HG02798 (cell line): Measurements from ENCODE around the gene AP1B1.
"Not testable (repeated sequence)": the region's sequence is repeated elsewhere in the genome, so short reads cannot be mapped to it uniquely, and the experiment has no call there.

Experiments
- ATAC-seq: cut with Tn5 transposase; IDR thresholded peaks from one replicate; pipeline ENCODE4 v1.9.1; 2021; ENCODE audit warnings: mild to moderate bottlenecking; ENCODE audit not compliant: unreplicated experiment, poor library complexity

AP1B1 gene

DNA sequence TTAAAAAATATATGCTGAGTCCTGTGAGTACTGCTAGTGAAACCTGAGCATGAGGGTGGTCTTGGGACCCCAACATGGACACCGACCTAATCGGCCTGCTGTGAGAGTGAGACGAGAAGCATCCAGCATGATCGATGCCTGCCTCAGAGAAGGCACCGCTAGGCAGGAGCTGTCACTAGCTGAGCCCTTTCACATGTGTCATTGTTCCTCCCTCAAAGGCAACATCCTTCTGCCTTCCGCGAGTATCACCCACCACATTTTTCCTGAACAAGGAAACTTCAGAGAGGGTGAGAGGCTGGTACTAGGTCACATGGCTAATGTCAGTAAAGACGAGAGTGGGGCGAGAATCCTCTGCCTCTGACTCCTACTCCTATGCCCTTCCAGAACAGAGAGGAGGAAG, 35.6 kb downstream of the AP1B1 start:
- no peak for ATAC-seq

DNA sequence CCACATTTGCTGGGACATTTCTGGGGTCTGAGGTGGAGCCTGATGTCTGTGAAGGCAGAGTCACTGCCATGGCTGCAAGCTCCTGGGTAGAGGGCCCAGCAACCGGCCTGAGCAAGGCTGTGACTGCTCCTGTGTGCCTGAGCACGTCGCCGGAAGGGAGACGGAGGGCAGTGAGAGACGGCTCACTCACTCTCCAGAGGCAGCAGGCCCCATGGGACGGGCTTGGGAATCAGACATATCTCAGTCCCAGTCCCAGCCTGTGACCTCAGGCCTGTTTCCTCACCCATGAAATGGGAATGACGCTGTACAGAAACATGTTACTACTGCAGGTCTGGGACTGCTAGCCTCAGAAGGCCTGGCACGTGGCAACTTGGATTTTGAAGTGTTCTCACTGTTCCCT, 36.5 kb downstream of the AP1B1 start:
- no peak for ATAC-seq

DNA sequence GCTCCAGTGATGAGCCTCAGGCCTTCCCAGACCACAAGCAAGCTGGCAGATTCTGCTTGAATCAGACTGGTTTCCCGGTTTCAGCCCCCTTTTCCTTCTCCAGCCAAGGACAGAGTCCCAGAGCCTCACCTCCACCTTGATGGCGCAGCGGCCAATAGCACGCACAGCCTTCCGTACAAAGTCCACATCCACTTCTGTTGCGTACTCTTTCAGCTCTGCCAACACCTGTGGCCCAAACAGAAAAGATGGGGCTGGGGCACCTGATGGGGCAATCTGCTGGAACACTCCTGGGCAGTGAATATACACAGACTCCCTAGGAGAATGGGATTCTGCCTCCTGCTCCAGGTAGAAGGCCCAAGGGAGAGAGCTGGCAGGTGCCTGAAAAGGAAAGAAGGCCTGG, 37.3 kb downstream of the AP1B1 start:
- no peak for ATAC-seq

- ATAC-seq, result no peak
These were observed 39.4 kb downstream of the AP1B1 start for GRCh38 chr22:29348956-29349355.

- no peak for ATAC-seq
These were observed 40.3 kb downstream of the AP1B1 start for GRCh38 chr22:29348041-29348440.

DNA sequence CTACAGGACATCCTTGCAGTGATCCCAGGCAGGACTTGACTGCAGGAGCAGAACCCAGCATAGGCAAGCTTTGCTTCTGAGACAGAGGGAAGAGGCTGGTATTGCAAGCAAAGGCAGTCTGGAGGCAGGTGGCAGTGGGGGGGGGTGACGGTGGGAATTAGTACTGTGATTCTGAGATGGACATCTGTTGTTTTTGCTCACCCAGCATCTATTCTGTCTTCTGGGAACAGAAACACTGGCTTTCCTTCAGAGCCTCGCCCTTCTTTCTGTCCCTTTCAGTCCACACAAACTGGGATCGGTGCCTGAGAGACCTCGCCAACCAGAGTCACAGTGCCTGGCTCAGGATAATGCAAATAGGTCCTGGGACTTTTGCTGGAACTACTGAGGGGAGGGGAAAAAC, 41.7 kb downstream of the AP1B1 start:
- no peak for ATAC-seq

DNA sequence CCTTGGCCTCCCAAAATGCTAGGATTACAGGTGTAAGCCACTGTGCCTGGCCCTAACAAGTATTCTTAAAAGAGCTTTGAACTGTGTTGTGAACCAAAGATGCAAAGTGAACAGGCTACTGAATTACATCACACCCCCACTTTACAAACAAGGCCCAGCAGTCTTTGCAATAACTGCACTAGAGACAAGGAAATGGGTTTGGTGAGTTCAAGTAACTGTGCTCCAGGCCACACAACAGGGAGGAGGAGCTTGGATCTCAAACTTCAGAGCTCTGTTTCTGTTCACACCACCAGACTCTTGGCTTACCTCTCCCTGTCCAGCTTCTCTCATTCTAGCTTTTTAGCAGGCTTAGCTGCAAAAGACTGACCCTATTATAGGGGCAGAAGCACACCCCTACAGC, 42.4 kb downstream of the AP1B1 start:
- ATAC-seq, result no peak

DNA sequence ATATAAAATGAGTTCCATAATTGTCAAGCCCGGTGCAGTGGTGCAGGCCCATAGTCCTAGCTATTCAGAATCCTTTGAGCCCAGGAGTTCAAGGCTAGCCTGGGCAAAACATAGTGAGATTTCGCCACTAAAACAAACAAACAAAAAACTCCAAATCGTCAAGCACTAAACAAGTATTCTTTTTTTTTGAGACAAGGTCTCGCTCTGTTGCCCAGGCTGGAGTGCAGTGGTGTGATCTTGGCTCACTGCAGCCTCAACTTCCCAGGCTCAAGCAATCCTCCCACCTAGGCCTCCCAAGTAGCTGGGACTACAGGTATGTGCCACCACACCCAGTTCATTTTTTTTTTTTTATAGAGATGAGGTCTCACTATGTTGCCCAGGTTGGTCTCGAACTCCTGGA, 43.5 kb downstream of the AP1B1 start:
- ATAC-seq, result not testable (repeated sequence)

DNA sequence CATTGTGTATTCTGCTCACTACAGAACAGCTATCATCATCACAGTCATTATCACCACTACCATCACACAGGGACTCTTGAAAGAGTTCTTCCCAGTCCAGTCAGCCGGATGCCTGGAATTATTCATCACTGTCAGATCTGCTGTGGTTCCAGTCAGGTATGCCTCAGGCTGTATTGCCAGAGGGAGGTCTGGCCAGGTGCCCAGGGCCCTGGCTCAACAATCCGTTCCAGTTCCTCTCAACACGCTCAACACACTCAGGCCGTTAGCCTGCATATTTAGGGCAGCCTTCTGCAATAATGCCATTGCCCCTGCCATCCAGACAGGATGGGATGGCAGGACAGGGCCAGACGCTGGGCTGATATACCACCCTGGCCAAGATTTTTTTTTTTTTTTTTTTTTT, 44.2 kb downstream of the AP1B1 start:
- no peak for ATAC-seq

DNA sequence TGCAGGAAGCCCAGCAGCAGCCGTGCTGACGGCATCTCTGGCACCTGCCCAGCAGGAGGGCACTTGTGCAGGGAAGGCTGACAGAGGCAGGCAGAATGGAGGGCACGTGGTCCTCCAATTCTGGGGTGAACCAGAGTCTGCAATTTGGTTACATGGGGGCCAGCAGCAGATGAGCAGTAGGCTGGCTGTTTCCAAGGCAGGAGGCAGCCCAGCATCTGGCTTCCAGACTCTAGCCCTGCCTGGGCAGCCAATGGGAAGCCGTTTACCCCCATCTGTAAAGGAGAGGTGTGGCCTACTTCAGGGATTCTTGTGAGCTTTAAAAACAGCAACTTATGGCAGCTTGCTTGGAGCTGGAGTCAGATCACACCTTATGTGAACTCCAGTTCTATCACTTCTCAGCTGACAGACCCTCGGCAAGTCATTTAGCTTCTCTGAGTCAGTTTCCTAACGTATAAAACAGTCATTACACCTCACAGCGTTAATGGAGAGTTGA, 45.0 kb downstream of the AP1B1 start:
- ATAC-seq, result no peak

DNA sequence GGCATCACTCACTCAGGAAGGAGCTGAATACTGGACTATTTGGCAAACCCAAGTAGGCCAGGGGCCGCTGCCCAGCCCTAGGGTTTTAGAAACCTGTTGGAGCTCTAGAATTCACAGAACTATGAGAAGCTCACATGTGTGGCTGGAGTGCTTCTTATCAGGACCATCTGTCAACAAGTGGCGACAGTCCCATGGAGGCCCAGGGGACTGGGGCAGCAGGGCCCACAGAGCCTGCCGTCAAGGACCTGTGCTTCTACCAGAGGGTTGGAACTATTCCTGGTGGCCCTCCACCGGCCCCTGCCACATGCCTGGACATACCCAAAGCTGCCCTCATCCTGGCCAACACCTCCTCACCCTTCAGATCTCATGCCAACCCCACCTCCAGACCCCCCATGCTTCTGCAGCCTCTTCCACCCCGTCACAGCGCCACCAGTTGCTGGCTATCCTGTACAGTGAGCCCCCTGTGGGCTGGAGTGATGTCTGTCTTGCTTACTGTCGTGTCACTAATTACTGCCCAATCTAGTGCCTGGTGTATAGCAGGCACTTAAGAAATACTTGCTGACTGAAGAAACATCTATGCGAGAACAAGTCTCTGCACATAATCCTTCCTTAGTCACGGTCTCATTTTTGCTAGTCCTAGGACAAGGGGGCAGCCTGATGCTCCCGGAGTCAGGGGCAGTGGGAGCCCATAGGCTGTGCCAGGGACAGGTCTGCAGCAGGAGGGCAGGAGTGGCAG, 45.6 kb downstream of the AP1B1 start:
- no peak for ATAC-seq

GRCh38 chr22:29342177-29342576, 46.2 kb downstream of the AP1B1 start:
- no peak for ATAC-seq

- no peak for ATAC-seq
These were observed 46.6 kb downstream of the AP1B1 start for GRCh38 chr22:29341849-29342127.

- ATAC-seq, result no peak
These were observed 47.1 kb downstream of the AP1B1 start for GRCh38 chr22:29341056-29341848.

- no peak for ATAC-seq
These were observed 47.8 kb downstream of the AP1B1 start for GRCh38 chr22:29340566-29340965.

DNA sequence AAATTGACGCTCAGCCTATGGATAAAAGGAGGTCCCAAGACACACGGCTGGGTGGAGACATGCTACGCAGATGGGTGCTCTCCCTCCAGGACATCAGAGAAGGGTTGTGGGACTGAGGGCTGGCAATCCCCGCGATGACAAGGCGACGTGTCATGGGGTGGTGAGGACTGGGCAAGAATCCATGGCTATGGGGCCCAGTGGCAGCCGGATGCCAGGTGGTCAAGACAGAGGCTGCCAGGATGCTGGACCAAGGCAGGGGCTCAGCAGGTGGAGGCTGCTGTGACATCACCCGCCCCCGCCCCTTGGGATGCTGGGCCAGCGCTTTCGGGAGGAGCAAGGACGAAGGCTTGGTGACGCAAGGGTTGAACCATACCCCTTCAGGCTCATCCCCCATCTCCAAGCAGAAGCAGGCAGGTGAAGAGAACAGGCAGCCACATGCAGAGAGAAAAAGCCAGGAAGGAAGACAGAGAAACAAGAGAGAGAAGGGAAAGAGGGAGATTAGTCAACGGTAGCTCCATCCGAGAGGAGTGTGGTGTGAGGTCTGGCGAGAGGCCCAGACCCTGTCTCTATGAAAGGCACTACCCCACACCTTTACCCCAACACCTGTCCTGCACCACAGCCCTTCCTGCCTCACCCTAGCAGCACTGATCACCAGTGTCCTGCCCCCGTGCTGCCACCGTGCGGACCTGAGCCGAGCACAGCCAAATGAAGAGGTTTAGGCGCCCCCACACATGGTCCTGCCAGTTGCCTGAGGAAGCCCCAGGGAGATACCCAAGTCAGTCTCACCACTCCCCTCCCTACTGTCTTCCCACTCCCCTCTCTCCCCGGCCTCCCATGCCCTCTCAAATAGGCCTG, 48.8 kb downstream of the AP1B1 start:
- no peak for ATAC-seq

DNA sequence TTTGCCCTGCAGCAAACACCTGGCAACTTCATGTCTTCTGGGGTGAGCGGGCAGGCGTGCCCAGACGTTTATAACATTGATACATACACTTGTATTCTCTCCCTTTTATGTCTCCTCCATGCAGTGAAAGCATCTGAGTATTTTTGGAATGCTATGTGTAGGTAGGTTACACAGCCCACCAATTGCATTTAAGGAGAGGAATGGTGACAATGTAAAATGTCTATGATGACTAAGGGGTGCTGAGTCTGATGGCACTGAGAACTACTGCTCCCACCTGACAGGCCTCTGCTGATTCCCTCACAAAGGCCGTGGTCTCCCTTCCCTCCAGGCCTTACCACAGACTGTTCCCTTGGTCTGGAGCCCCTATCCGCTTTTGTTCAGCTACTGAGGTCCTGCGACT, 50.0 kb downstream of the AP1B1 start:
- ATAC-seq, result no peak

GRCh38 chr22:29337631-29338284, 50.6 kb downstream of the AP1B1 start:
- no peak for ATAC-seq

- ATAC-seq, result no peak
These were observed 51.4 kb downstream of the AP1B1 start for GRCh38 chr22:29336751-29337490.

DNA sequence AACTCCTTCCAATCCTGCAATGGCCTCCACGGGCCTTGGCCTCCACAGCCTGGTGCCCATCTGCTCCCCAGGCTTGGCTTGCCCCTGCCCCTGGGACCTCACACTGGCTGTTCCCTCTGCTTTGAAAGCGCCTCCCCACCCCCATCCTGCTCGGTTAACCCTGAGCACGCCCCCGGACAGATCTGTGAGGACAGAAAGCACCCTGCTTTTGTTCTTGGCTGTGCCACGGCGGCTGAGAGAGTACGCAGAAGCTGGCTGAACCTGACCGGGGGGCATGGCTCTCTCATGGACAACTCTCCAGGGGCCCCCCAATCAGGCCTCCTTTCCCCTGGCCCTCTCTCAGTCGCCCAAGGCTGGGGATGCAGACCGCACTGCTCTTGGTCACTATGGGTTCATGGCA, 52.7 kb downstream of the AP1B1 start:
- no peak for ATAC-seq
